ENCODE results near the gene FBXL17. TPM values are rescaled to one million over a fixed set of nuclear protein-coding genes. Genes with fewer than 3 reads are reported as not detected.

Gene FBXL17
- total RNA-seq, 4 donors from 2014 or later: 10.7 to 31.6 (median 22.1) TPM

DNA sequence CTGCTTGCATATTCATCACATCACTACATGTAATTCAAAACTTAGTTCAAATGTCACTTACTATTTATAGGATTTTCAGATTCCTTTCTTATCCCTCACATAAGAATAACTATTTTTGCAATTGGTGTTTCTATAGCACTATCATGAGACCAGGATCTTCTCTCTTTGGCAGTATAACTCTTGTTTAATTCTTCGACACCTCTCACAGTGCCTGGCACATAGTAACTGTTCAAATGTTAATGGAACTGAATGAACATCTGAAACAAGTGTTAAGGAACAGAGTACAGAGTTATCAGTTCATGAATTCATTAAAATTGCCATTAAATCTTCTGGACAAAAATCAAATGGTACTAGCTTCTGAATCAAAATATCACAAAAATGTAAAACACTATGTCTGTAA lies 40.0 kb downstream of the FBXL17 start:
- TF ChIP-seq, protein P1, sequence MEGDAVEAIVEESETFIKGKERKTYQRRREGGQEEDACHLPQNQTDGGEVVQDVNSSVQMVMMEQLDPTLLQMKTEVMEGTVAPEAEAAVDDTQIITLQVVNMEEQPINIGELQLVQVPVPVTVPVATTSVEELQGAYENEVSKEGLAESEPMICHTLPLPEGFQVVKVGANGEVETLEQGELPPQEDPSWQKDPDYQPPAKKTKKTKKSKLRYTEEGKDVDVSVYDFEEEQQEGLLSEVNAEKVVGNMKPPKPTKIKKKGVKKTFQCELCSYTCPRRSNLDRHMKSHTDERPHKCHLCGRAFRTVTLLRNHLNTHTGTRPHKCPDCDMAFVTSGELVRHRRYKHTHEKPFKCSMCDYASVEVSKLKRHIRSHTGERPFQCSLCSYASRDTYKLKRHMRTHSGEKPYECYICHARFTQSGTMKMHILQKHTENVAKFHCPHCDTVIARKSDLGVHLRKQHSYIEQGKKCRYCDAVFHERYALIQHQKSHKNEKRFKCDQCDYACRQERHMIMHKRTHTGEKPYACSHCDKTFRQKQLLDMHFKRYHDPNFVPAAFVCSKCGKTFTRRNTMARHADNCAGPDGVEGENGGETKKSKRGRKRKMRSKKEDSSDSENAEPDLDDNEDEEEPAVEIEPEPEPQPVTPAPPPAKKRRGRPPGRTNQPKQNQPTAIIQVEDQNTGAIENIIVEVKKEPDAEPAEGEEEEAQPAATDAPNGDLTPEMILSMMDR (IDR thresholded peaks at IDR 0.05): no peak
- TF ChIP-seq POLR2A (IDR thresholded peaks at IDR 0.05): no peak
- no peak overlapping the region for H3K27ac ChIP-seq
- H3K36me3 ChIP-seq: no peaks in the 10 kb centered on the region
- DNase-seq: no peak
- no peaks in the 10 kb centered on the region for H3K9me3 ChIP-seq
- no peak overlapping the region for H3K4me3 ChIP-seq
- H3K4me1 ChIP-seq: no peaks in the 10 kb centered on the region
- H3K27me3 ChIP-seq: no peaks in the 10 kb centered on the region

DNA sequence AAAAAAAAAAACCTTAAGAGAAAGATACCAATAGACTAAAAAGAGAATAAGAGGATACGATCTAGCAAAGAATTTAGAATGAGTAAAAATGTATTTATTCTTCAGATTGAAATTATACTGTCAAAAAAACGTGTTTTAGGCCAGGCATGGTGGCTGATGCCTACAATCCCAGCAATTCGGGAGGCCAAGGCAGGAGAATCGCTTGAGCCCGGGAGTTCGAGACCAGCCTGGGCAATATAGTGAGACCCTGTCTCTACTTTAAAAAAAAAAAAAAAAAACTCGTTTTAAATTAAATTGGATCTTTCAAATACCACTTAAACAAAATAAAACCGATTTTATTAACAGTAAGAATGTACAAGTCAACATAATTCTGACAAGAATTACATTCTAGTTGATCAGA lies 41.8 kb downstream of the FBXL17 start:
- TF ChIP-seq, protein P1 (IDR thresholded peaks at IDR 0.05): no peak
- no peak for TF ChIP-seq POLR2A (IDR thresholded peaks at IDR 0.05)
- Histone ChIP-seq H3K27ac (no peak overlapping the region), H3K9me3 (no peaks in the 10 kb centered on the region), H3K4me3 (no peak overlapping the region), H3K4me1 (no peaks in the 10 kb centered on the region), H3K36me3 (no peaks in the 10 kb centered on the region), H3K27me3 (no peaks in the 10 kb centered on the region)
- no peak for DNase-seq

DNA sequence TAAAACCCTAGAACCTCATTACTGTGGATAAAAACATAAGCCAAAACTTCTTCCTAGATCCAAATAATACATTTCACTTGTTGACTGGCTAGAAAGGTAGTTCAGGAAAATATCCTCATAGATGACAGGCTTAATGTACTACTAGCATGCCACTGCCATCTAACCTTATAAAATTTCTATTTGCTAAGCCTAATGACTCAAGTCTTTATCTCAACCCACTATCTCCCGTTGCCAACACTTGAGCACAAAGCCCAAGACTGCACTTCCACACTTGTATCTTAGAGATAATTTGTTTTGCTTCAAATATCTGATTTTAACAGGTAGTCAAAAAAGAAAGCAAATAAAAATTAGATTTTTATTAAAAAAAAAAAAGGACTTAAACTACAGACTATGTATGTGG lies 42.7 kb downstream of the FBXL17 start:
- no peak overlapping the region for H3K4me3 ChIP-seq
- no peak for TF ChIP-seq POLR2A (IDR thresholded peaks at IDR 0.05)
- TF ChIP-seq, protein P1 (IDR thresholded peaks at IDR 0.05): no peak
- no peaks in the 10 kb centered on the region for H3K27me3 ChIP-seq
- no peaks in the 10 kb centered on the region for H3K4me1 ChIP-seq
- no peak overlapping the region for H3K27ac ChIP-seq
- no peak for DNase-seq
- H3K36me3 ChIP-seq: no peaks in the 10 kb centered on the region
- H3K9me3 ChIP-seq: no peaks in the 10 kb centered on the region

DNA sequence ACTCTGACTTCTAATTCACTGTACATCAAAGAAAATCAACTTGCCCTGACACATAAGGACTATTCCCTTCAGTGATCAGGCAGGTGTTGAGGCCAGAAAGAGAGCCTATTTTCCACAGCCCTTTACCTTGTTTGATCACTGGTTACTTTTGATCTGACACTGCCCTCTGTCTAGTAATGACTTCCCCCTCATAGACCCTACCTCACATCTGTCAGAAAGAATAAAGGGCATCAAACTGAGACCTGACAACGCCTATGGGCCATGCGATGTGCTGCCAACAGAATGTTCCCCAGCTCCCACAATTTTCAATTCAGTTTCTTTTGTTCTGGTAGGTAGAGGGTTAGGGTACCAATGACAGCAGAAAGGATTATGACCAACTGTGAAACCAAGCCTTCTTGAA lies 47.7 kb downstream of the FBXL17 start:
- no peak for DNase-seq
- Histone ChIP-seq H3K27ac (no peak overlapping the region), H3K4me3 (no peak overlapping the region), H3K27me3 (no peaks in the 10 kb centered on the region), H3K36me3 (no peaks in the 10 kb centered on the region), H3K9me3 (no peaks in the 10 kb centered on the region), H3K4me1 (no peaks in the 10 kb centered on the region)
- no peak for TF ChIP-seq POLR2A (IDR thresholded peaks at IDR 0.05)
- TF ChIP-seq, protein P1 (IDR thresholded peaks at IDR 0.05): no peak

DNA sequence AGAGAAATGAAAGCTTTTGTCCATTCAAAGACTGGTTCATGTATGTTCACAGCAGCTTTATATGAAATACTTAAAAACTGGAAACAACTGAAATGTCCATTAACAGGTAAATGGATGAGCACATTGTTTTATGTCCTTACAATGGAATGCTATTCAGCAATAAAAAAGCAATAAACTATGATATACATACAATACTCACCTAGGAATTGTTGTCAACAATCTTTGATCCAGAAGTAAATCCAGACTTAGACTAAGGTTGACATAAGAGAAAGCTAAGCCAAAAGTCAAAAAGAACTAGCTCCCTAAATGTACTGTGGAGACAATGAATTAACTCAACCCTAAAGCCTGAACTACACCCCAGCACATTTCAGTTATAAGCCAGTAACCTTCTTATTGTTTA lies 54.9 kb downstream of the FBXL17 start:
- no peak overlapping the region for H3K4me3 ChIP-seq
- TF ChIP-seq POLR2A (IDR thresholded peaks at IDR 0.05): no peak
- TF ChIP-seq, protein P1 (IDR thresholded peaks at IDR 0.05): no peak
- H3K36me3 ChIP-seq: no peaks in the 10 kb centered on the region
- no peak overlapping the region for H3K27ac ChIP-seq
- DNase-seq: no peak
- no peaks in the 10 kb centered on the region for H3K4me1 ChIP-seq
- no peaks in the 10 kb centered on the region for H3K27me3 ChIP-seq
- H3K9me3 ChIP-seq: no peaks in the 10 kb centered on the region

DNA sequence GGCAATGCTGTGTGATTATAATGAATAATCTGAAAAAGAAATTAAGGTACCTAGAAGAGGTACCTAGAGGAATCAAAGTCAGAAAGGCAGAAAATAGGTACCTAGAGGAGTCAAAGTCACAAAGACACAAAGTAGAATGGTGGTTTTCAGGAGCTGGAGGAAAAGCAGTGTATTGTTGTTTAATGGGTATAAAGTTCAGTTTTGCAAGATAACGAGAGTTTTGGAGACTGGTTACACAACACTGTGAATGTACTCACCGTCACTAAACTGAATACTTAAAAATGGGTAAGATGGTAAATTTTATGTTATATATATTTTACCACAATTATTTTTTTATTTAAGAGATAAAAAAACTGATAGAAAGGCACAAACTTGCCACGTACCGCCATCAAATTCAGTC lies 57.0 kb downstream of the FBXL17 start:
- no peaks in the 10 kb centered on the region for H3K36me3 ChIP-seq
- no peak overlapping the region for H3K4me3 ChIP-seq
- no peaks in the 10 kb centered on the region for H3K9me3 ChIP-seq
- H3K27ac ChIP-seq: no peak overlapping the region
- TF ChIP-seq, protein P1 (IDR thresholded peaks at IDR 0.05): no peak
- TF ChIP-seq POLR2A (IDR thresholded peaks at IDR 0.05): no peak
- DNase-seq: no peak
- no peaks in the 10 kb centered on the region for H3K27me3 ChIP-seq
- no peaks in the 10 kb centered on the region for H3K4me1 ChIP-seq

All from Peyer's patch (tissue), 4 donors.